Smooth muscle cell of trachea (primary cell): Measurements from ENCODE around the gene KLHDC10. TPM values are rescaled to one million over a fixed set of nuclear protein-coding genes. Genes with fewer than 3 reads are reported as not detected.

Experiments used
- total RNA-seq: library from RNA; depleted of rRNA; stranded (reverse); fragments of >200 nt; gene quantifications from 2 replicates; pipeline ENCODE4 v1.2.1, GENCODE V29; 2014

KLHDC10 gene, protein sequence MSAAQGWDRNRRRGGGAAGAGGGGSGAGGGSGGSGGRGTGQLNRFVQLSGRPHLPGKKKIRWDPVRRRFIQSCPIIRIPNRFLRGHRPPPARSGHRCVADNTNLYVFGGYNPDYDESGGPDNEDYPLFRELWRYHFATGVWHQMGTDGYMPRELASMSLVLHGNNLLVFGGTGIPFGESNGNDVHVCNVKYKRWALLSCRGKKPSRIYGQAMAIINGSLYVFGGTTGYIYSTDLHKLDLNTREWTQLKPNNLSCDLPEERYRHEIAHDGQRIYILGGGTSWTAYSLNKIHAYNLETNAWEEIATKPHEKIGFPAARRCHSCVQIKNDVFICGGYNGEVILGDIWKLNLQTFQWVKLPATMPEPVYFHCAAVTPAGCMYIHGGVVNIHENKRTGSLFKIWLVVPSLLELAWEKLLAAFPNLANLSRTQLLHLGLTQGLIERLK
- total RNA-seq = 24.1 and 31.6 TPM in 2 replicates

GRCh38 chr7:130069978-130070860 lies at the start of gene KLHDC10:
KLHDC10 (plus strand) TSS chr7:130070534; CDS start chr7:130070644, 110 bp downstream.

Other genes starting within 250 kb of the KLHDC10 start
- 75.9 and 94.1 TPM in 2 replicates for gene UBE2H, start 117.6 kb upstream of the KLHDC10 start, total RNA-seq
- 18.3 and 21.0 TPM in 2 replicates for gene ZC3HC1, start 19.2 kb upstream of the KLHDC10 start, total RNA-seq
- gene TMEM209, start 134.9 kb downstream of the KLHDC10 start, total RNA-seq = 10.0 and 10.3 TPM in 2 replicates
- 0.29 TPM in 1 of 2 replicates, not detected in the other for gene SSMEM1, start 137.3 kb downstream of the KLHDC10 start, total RNA-seq
- gene CPA2, start 196.3 kb downstream of the KLHDC10 start, total RNA-seq = not detected in 2 replicates
- 3.8 and 8.4 TPM in 2 replicates for gene CPA4, start 222.6 kb downstream of the KLHDC10 start, total RNA-seq